ENCODE measurements around the gene OR2V1. TPM values are rescaled to one million over a fixed set of nuclear protein-coding genes. Genes with fewer than 3 reads are reported as not detected.
"Not testable (repeated sequence)": the region's sequence is repeated elsewhere in the genome, so short reads cannot be mapped to it uniquely, and the experiment has no call there.

OR2V1 gene
- total and polyA plus RNA-seq, 9 donors, result 0.08 TPM; not detected in 8

DNA sequence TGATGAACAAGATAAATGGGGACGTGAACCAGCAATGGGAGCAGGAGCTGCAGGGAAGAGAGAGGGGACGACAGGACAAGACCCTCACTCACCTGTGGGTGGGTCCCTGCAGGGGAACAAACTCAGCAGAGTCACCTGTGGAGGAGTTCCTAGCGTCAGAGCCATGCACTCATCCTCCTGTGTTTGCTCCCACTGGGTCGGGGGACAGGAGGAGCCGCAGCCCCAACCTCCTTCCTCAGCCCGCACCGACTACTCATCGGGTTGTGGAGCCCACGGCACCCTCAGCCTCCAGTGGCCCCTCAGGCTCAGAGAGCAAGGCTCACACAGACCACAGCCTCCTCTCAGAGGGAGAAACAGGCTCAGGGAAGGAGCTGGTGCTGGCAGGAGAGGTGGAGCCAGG, 888 bp downstream of the OR2V1 start:
- H3K27me3 ChIP-seq (ENCODE audit: control insufficient read depth, insufficient read depth, low read length), result peaks cover 24% of the 10 kb centered on the region
- WGBS (ENCODE audit: insufficient coverage), result 50% methylated on average over 1 of the region's 9 CpGs
- not testable (repeated sequence) for H3K4me3 ChIP-seq (ENCODE audit: low read length); H3K9me3 ChIP-seq (replicated peaks; ENCODE audit: control insufficient read depth, low read depth, low read length); DNase-seq; H3K36me3 ChIP-seq (ENCODE audit: control insufficient read depth, insufficient read depth, low read length); H3K4me1 ChIP-seq (ENCODE audit: control insufficient read depth, insufficient read depth, low read length); H3K27ac ChIP-seq (ENCODE audit: low read length)

DNA sequence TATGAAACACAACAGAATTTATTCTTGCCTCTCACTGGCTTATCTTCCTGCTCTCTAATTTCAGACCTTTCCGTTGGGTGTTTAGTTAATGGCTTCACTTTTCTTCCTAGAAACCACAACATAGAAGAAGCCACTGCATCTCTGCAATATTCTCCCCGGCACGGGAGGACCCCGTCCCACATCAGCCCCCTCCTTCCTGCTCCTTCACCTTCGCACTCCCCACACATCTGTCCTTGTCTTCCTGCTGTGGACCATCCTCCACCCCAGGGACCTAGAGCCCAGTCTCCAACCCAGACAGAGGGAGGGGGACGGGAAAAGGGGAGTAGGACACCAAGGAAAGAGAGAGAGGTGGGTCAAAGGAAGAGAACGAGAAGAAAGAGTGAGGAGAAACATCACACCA, 1.4 kb downstream of the OR2V1 start:
- H3K4me3 ChIP-seq (ENCODE audit: low read length), result no peak overlapping the region
- peaks cover 24% of the 10 kb centered on the region for H3K27me3 ChIP-seq (ENCODE audit: control insufficient read depth, insufficient read depth, low read length)
- WGBS (ENCODE audit: insufficient coverage), result no CpG with 5 or more reads among the region's 7 CpGs

DNA sequence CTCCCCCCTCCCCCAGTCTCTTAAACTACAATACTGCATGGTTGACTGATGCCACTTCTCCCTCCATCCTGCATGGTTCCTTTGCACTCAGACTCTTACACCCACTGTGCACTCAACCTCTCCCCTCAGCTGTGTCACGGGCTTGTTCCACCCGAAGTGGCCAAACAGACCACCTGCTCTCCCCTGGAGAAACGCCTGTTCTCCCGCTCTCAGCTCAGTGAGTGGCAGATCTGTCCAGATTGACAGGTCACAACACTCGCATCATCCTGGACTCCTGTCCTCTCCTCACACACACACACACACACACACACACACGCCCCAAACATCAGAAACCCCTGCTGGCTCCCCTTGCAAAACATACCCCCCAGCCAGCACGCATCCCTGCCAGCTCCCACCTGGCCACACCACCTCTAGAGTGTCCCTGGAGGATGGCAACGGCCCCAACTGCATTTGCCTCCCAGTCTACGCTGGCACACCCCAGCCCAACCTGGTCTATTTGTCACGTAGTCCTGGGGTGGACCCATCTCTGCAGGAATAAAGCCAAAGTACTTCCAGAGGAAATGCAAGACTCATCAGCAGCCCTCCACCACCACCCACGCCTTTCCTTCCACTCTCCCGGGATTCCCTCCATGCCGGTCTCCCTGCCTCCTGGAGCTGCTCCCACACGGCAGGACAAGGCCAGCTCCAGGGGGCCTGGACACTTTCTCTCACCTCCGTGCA, 2.9 kb downstream of the OR2V1 start:
- Histone ChIP-seq H3K4me3 (ENCODE audit: low read length) (no peak overlapping the region), H3K27me3 (ENCODE audit: control insufficient read depth, insufficient read depth, low read length) (peaks cover 26% of the 10 kb centered on the region), H3K4me1 (ENCODE audit: control insufficient read depth, insufficient read depth, low read length) (no peaks in the 10 kb centered on the region), H3K36me3 (ENCODE audit: control insufficient read depth, insufficient read depth, low read length) (no peaks in the 10 kb centered on the region), H3K27ac (ENCODE audit: low read length) (no peak overlapping the region), H3K9me3 (replicated peaks; ENCODE audit: control insufficient read depth, low read depth, low read length) (no peaks in the 10 kb centered on the region)
- WGBS (ENCODE audit: insufficient coverage), result 54% methylated on average over 14 of the region's 15 CpGs
- DNase-seq, result no peak

More for the DNA sequence above, 1.4 kb downstream of the OR2V1 start:
- Histone ChIP-seq H3K27ac (ENCODE audit: low read length) (no peak overlapping the region), H3K36me3 (ENCODE audit: control insufficient read depth, insufficient read depth, low read length) (no peaks in the 10 kb centered on the region), H3K4me1 (ENCODE audit: control insufficient read depth, insufficient read depth, low read length) (no peaks in the 10 kb centered on the region), H3K9me3 (replicated peaks; ENCODE audit: control insufficient read depth, low read depth, low read length) (no peaks in the 10 kb centered on the region)
- DNase-seq, result no peak

DNA sequence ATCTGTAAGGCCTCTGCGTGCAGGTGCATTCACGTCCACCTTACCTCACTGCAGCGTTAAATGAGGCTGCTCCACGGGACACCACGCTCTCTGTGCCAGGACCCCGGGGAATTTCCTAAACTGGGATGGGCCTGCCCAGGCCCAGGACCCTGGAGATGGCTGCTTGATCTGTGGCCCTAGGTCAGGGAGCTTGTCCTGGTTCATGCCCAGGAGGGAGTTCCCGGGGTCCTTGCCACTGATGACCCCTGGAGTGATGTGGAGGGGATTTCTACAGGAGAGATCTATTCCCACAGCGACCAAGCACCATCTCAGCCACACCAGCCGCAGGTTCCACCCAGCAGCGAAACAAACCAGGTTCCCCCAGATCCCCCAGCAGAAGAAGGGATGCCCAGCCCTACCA, 3.5 kb downstream of the OR2V1 start:
- Histone ChIP-seq H3K9me3 (replicated peaks; ENCODE audit: control insufficient read depth, low read depth, low read length) (no peaks in the 10 kb centered on the region), H3K4me1 (ENCODE audit: control insufficient read depth, insufficient read depth, low read length) (no peaks in the 10 kb centered on the region), H3K27me3 (ENCODE audit: control insufficient read depth, insufficient read depth, low read length) (peaks cover 29% of the 10 kb centered on the region), H3K4me3 (ENCODE audit: low read length) (no peak overlapping the region), H3K36me3 (ENCODE audit: control insufficient read depth, insufficient read depth, low read length) (no peaks in the 10 kb centered on the region), H3K27ac (ENCODE audit: low read length) (no peak overlapping the region)
- DNase-seq, result no peak
- 95% methylated on average over 7 of the region's 10 CpGs for WGBS (ENCODE audit: insufficient coverage)

DNA sequence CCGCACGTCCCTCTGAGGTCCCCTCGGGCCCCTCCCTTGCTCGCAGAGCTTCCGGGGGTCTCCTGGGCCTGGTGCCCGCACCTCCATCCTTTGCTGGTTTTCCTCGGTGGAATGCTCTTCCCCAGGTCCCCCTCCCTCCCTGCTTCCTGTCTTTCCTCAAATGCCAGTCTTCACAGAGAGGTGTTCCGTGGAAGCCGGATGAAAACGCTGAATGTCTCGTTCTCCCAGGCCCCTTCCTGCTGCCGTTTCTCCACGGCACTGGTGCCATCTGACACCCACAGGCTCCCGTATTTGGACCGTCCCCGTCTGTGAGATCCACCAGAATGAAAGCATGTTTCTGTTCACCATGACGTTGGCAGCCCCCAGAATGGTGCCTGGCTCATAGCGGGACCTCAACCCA, 4.1 kb downstream of the OR2V1 start:
- Histone ChIP-seq H3K4me3 (ENCODE audit: low read length) (no peak overlapping the region), H3K4me1 (ENCODE audit: control insufficient read depth, insufficient read depth, low read length) (no peaks in the 10 kb centered on the region), H3K9me3 (replicated peaks; ENCODE audit: control insufficient read depth, low read depth, low read length) (no peaks in the 10 kb centered on the region), H3K27me3 (ENCODE audit: control insufficient read depth, insufficient read depth, low read length) (peaks cover 35% of the 10 kb centered on the region), H3K27ac (ENCODE audit: low read length) (no peak overlapping the region), H3K36me3 (ENCODE audit: control insufficient read depth, insufficient read depth, low read length) (no peaks in the 10 kb centered on the region)
- DNase-seq, result no peak
- 62% methylated on average over 18 of the region's 18 CpGs for WGBS (ENCODE audit: insufficient coverage)

DNA sequence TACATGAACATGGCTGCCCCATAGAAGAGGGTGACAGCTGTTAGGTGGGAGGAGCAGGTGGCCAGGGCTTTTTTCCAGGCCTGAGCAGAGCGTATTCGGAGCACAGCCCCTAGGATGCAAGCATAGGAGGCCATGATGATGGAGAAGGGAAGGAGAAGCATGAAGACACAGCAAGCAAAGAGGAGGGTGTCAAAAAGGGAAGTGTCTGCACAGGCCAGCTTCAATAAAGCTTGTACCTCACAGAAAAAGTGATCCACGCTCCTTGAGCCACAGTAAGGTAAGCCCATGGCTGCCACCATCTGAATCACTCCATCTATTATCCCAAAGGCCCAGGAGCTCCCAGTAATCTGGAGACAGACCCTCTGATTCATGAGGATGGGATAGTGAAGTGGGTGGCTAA, 6.4 kb downstream of the OR2V1 start:
- DNase-seq, result no peak

DNA sequence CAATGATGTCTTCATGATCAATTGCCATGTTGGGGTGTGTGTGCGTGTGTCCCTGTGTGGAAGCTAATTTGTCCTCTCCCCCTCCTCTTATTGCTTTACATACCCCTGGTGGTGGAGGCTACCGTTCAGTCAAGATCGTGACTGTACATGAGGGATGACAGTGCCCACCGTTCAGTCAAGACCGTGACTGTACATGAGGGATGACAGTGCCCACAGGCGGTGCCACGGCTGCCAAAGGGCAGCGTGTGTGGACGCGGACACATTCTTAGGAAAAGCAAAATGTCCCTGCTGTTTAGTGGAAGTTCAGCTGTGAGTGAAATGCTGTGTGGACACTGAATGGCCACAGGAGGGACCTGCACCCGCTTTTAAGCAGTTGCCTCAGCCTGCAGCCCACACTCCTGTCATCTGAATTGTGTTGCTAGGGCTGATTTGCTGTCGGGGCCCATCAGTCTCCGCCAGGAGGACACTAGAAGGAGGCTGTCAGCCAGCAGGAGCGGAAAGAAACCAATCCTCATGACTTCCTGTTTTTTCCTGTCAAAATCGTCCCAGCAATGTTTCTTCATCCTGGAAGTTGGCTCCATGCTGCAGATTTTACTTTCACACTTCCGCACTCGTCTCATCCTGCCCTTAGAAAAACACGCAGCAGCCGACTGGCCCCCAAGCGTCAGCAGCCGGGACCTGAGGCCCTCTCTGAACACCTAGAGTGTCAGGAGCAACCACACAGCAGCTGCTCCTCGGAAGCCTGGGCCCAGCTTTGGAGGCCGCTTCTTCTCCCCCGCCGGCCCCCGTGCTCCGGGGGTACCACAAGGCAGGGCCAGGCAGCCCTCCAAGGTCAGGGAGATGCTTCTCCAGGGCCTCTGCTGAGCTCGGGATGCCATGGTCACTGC, 9.1 kb downstream of the OR2V1 start:
- Histone ChIP-seq H3K4me3 (ENCODE audit: low read length) (no peak overlapping the region), H3K27me3 (ENCODE audit: control insufficient read depth, insufficient read depth, low read length) (peaks cover 50% of the 10 kb centered on the region), H3K9me3 (replicated peaks; ENCODE audit: control insufficient read depth, low read depth, low read length) (no peaks in the 10 kb centered on the region), H3K4me1 (ENCODE audit: control insufficient read depth, insufficient read depth, low read length) (no peaks in the 10 kb centered on the region), H3K36me3 (ENCODE audit: control insufficient read depth, insufficient read depth, low read length) (no peaks in the 10 kb centered on the region), H3K27ac (ENCODE audit: low read length) (no peak overlapping the region)
- WGBS (ENCODE audit: insufficient coverage), result 51% methylated on average over 27 of the region's 28 CpGs
- peak; percentile 27 for DNase-seq

More for the DNA sequence above, 6.4 kb downstream of the OR2V1 start:
- Histone ChIP-seq H3K27ac (ENCODE audit: low read length) (no peak overlapping the region), H3K4me1 (ENCODE audit: control insufficient read depth, insufficient read depth, low read length) (no peaks in the 10 kb centered on the region), H3K4me3 (ENCODE audit: low read length) (no peak overlapping the region), H3K36me3 (ENCODE audit: control insufficient read depth, insufficient read depth, low read length) (no peaks in the 10 kb centered on the region), H3K27me3 (ENCODE audit: control insufficient read depth, insufficient read depth, low read length) (peaks cover 44% of the 10 kb centered on the region), H3K9me3 (replicated peaks; ENCODE audit: control insufficient read depth, low read depth, low read length) (no peaks in the 10 kb centered on the region)
- 77% methylated on average over 2 of the region's 3 CpGs for WGBS (ENCODE audit: insufficient coverage)

DNA sequence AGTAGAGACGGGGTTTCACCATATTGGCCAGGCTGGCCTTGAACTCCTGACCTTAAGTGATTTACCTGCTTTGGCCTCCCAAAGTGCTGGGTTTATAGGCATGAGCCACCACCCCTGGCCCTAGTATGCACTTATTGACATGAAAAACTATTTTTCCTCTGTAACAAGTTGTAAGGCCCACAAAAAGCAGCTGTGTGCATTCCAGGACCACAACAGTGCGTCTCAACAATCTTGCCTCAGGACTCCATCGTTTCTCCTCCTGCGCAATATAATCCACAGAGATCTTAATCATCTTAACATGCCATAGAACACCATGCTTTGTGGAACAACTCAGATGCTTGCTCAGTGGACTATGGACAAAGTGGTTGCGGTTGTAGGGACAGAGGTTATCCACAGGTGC, 10.2 kb downstream of the OR2V1 start:
- peaks cover 50% of the 10 kb centered on the region for H3K27me3 ChIP-seq (ENCODE audit: control insufficient read depth, insufficient read depth, low read length)
- WGBS (ENCODE audit: insufficient coverage), result 60% methylated on average over 2 of the region's 5 CpGs
- H3K36me3 ChIP-seq (ENCODE audit: control insufficient read depth, insufficient read depth, low read length), result no peaks in the 10 kb centered on the region

DNA sequence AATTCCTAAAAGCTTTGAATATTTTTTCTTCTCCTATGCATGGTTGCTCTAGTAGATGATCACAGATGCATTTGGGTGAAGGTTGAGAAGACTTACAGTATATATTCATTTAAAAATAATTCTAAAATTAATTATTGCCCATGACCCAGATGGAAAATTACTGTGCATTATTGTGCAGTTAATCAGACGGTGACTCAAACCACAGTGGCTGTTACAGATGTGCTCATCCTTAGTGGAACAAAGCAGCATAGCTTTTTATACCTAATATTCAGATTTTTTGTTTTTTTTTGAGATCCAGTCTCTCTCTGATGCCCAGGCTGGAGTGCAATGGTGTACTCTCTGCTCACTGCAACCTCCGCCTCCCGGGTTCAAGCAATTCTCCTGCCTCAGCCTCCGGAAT, 10.7 kb downstream of the OR2V1 start:
- no peaks in the 10 kb centered on the region for H3K9me3 ChIP-seq (replicated peaks; ENCODE audit: control insufficient read depth, low read depth, low read length)
- no peak for DNase-seq
- H3K4me3 ChIP-seq (ENCODE audit: low read length), result no peak overlapping the region
- H3K36me3 ChIP-seq (ENCODE audit: control insufficient read depth, insufficient read depth, low read length), result no peaks in the 10 kb centered on the region
- H3K27ac ChIP-seq (ENCODE audit: low read length), result no peak overlapping the region
- H3K4me1 ChIP-seq (ENCODE audit: control insufficient read depth, insufficient read depth, low read length), result no peaks in the 10 kb centered on the region
- H3K27me3 ChIP-seq (ENCODE audit: control insufficient read depth, insufficient read depth, low read length), result peaks cover 53% of the 10 kb centered on the region
- WGBS (ENCODE audit: insufficient coverage), result 38% methylated on average over 1 of the region's 4 CpGs

More for the DNA sequence above, 10.2 kb downstream of the OR2V1 start:
- no peak for DNase-seq
- H3K4me3 ChIP-seq (ENCODE audit: low read length), result no peak overlapping the region
- H3K9me3 ChIP-seq (replicated peaks; ENCODE audit: control insufficient read depth, low read depth, low read length), result no peaks in the 10 kb centered on the region
- H3K4me1 ChIP-seq (ENCODE audit: control insufficient read depth, insufficient read depth, low read length), result no peaks in the 10 kb centered on the region
- no peak overlapping the region for H3K27ac ChIP-seq (ENCODE audit: low read length)

DNA sequence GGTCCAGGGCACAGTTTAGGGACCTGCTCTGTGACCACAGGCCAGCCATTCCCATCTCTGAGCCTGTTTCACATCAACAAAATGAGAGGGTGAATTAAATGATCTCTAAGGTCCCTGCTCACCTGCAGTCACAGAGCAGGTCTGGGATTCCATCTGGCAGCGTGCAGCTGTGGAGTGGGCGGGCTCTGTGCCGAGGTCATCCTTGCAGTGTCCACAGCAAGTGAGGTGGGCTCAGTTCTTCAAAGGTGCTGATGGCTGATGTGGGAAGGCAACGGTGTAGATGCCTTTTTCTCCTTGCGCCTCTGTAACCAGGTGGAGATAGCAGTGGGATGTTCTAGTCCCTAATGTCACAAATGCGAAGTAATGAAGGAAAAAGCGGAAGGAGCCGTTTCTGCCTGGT, 11.9 kb downstream of the OR2V1 start:
- Histone ChIP-seq H3K4me1 (ENCODE audit: control insufficient read depth, insufficient read depth, low read length) (no peaks in the 10 kb centered on the region), H3K36me3 (ENCODE audit: control insufficient read depth, insufficient read depth, low read length) (no peaks in the 10 kb centered on the region), H3K9me3 (replicated peaks; ENCODE audit: control insufficient read depth, low read depth, low read length) (no peaks in the 10 kb centered on the region), H3K27me3 (ENCODE audit: control insufficient read depth, insufficient read depth, low read length) (peaks cover 61% of the 10 kb centered on the region), H3K27ac (ENCODE audit: low read length) (no peak overlapping the region), H3K4me3 (ENCODE audit: low read length) (no peak overlapping the region)
- DNase-seq, result no peak
- 75% methylated on average over 7 of the region's 8 CpGs for WGBS (ENCODE audit: insufficient coverage)

Data from muscle of leg (tissue), 11 donors.